Activated CD4-positive, CD25-positive, alpha-beta regulatory T cell treated with anti-CD3 and anti-CD28 coated beads, Interleukin-2, amount 50 U/mL, for 24 hours (primary cell): ENCODE measurements around the gene EXOC6B.
A peak's percentile ranks its signal among the peaks of the same experiment; 100 is the strongest.

Experiments
- ATAC-seq, 2 donors: fragments of 150-1000 bp; cut with Tn5 transposase; one replicate each; pipeline ENCODE4 v1.10.0; 2021; ENCODE audit warnings: mild to moderate bottlenecking in 1 of 2, moderate library complexity in 1 of 2

Gene EXOC6B

GRCh38 chr2:72155151-72155550 lies 670.7 kb downstream of the EXOC6B start:
- ATAC-seq: no peak

DNA sequence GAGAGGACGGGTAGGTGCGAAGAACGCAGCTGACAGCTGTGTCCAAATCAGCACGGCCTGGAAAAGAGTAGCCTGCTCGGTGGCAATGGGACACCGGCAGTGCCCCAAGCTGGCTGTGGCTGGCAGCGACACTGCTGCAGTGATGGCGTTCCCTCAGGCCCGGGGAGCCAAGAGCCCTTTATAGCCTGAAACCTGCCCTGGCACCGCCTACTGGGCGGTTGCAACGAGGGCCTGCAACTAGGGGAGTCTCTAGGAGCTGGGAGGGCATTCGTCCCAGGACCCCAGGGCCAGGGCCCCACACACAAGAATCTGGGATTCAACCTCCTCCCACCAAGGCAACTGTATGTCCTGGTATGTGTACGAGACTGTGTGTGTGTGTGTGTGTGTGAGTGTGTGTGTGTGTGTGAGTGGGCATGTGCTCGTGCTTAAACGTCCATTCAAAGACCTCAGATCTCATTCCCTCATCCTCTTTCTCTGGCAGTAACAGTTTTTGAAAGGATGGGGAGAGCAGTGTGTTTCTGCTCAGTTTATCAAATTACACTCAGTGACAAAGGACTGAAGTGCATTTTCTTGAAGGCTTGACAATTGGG lies 671.4 kb downstream of the EXOC6B start:
- no peak for ATAC-seq

DNA sequence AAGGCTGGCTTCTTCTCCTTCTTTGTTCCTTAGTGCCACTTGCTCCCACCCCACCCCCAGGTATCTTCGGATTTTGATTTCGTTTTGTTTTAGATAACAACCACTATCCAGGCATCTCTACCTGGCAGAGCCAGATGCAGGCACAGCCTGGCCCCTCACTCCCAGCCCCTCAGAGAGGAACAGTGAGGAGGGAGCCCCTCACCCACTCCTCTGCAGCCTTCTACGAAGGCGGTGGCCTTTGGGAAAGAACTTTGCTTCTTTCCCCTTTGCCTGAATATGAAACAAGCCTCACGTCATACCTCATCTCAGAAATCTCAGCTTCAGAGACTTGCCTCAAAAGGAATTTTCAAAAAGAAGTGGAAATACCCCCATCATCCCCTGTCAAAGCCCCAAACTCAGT lies 671.9 kb downstream of the EXOC6B start:
- ATAC-seq: no peak

- ATAC-seq: no peak
Observed at GRCh38 chr2:72153026-72153791, 672.6 kb downstream of the EXOC6B start.

DNA sequence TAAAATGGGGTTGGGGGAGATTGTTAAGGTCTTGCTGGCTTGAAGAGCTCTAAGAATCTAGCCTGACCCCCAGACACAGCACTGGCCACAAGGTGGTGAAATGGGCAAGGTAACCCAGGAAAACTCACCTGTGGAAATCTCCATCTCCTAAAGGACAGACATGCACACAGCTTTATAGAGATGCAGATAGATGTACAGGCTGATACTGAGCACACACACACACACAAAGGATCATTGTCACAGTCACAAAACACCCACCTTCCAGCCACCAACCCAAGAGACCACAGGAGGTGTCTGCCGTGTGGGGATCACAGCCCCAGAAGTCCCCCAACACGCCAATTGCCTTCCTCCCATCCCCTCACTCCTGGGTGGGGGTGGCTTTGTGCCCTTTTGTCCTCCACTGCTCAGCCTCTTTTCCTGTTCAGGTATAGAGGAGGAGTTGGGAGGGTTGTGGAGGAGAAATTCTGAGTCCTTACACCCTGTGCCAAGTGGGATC lies 674.9 kb downstream of the EXOC6B start:
- no peak for ATAC-seq

DNA sequence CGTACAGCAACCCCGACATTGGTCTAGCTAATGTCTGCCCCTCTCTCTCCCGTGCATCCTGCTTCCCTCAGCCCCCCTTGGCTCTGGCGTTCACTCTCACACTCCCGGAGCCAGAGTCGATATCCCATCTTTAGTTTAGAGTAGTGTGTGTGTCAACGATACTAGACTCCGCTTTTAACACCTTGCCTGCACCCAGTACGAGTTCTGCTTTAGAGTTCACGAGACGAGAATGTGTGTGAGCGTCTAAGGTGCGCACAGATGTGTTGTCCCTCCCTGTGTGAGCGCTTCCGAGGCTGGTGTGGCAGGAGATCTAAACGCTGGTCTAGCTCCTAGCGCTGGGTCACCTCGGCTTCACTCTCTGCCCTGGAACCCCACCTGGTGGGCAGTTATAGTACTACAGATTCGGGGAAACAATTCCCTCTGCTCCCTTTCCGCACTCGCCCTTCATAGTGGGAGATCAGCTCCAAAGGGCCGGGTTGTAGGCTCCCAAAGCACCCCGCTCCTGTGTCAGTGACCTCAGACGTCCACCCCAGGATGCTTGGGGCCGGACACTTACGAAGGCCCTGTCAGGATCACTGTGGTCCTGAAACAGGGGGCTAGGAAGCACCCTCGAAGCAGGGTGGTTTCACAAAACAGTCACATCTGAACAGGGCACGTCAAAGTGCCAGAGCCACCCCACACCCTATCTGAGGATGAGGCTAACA lies 675.5 kb downstream of the EXOC6B start:
- peak; percentile 64 to 71 for ATAC-seq

GRCh38 chr2:72149556-72150156 lies 676.2 kb downstream of the EXOC6B start:
- ATAC-seq: peak; percentile 18 to 42

GRCh38 chr2:72148837-72149555 lies 676.8 kb downstream of the EXOC6B start:
- ATAC-seq: no peak

DNA sequence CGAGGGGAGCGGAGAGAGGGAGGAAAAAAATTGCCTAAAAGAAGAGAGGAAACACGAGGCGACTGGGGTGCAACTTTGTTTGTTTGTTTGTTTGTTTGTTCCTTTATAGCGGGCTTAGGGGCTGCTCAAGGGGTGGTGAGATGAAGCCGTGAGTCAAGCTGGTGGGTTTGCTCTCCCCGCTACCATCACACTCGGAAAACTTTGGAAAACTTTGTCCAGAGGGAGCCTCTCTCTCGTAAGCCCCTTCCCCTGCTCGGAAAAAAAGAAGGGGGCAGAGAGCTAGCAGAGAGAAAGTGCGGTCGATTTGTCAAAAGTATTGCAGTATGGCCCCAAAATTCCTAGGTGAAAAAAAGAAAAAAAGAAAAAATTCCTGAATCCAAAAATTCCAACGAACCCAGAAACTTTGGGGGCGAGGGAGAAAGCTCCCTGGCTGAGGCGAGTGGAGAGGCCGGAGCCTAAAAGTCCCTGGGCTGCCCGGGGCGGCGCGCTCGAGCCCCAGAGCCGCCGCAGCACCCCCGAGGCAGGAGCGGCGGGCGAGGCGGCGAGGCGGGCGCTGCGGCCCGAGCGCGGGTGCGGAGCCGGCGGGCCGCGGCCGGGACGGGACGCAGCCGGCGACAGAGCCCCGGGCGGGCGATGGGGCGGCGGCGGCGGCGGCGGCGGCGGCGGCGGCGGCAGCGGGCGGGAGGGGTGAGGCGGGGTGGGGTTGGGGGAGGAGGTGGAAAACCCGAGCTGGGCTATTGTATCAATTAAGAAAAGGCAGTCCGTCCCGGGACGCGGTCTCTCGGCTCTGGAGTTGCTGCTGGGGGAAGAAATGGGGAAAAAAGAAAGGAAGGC lies 677.6 kb downstream of the EXOC6B start:
- no peak for ATAC-seq

GRCh38 chr2:72147303-72147971 lies 678.4 kb downstream of the EXOC6B start, which contains the start of gene CYP26B1:
CYP26B1 (minus strand) TSS chr2:72147862; CDS start chr2:72147834, 28 bp downstream.
- no peak for ATAC-seq

DNA sequence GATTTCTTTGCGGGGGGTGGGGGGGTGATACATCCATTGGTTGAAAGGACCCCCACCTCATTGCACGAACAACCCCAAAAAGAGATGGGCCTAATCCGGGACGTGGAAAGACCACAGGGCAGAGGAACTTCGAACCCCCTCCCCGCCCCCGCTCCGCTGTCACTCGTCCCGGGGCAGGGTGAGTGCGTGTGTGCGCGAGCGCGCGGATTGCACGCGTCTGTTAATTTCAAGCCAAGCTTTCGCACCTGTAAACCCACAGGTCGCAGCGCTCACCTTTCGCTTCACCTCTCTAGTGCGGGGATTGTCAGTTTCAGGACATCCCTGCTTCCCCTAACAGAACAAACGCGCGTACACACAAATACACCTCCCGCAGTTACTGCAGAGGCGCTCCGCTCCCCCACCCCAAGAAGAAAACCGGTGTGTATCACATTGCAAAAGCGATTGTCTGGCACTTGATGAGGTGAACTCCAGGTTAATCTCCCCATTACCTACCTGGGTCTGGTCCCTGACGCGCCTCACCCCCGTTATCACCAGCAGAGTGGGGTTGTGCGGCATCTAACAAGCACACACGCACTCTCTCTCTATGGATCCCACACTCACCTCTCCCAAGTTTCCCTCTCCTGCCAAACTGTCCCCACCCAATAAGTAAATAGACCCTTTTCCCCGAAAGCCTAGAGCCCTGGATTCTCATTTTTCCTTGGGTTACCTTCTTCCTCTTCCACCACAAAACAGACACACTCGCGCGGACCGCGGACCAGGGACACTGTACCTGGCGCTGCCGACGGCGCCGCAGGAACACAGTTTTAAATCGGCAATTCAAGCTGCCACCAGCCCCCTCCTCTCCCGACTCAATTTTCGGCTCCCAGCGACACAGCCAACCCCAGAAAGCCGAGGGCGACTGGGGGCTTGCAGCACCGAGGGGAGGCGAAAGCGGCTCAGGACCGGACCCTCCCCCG lies 679.2 kb downstream of the EXOC6B start:
- no peak for ATAC-seq

- ATAC-seq: no peak
Observed at GRCh38 chr2:72145658-72146329, 680.0 kb downstream of the EXOC6B start.

DNA sequence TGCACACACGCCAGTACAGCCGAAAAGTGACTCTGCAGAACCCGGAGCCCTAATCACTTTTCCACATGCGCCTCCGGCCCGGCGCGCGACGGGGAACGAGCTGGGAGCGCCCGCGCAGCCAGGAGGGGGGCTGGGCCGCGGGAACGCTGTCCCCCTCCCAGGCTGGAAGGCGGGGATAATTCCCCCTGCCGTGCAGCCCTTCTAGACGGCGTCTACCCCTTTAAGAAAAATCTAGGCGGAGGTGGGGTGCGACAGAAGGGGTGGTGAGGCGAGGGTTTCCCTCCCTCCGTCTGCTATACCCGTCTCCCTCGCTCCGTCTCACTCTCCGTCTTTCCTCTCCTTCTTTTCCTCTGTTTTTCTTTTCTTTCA lies 680.6 kb downstream of the EXOC6B start:
- no peak for ATAC-seq

DNA sequence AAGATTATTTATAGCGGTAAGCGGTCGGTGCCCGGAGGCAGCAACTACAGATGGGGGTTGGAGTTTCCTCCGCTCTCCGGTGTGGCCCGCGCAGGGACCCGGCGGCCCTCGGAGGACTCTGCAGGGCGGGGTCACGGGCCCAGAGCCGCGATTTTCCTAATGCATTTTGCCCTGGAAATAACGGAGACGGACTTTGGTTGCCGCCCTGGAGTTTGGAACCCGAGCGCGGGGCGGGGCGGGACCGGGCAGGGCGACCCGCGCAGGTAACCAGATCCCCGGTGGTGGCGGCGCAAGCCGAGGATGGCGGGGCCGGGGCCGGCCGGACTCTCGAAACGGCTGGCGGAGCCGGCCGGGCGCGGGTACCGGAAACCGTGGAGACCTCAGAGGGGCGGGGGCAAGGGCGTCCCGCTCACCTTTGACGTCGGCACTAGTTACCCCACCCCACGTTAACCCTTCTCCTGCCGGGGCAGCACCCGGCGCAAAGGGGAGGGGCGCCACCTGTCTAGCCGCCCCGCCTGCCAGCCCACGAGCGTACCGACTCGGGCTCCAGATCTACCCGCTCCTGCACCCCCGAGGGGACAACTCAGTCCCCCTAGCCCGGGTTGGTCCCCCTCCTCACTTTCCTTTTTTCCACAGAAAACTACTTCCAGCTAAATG lies 681.1 kb downstream of the EXOC6B start:
- no peak for ATAC-seq

DNA sequence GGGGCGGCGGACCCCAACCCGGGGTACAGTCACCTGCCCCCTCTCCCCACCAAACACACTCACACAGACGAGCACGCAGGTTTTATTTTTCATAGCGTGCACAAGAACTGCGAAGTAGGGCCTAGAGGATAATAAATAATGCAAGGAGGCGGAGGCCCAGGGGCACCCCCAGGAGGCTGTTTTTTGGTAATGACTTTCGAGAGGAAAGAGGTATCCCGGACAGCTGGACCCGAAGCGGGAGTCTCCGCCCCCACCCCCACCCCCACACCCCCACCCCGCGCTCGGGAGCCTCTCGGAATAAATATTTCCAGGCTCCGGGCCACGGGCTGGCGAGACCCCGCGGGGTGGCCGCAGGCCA lies 681.6 kb downstream of the EXOC6B start:
- ATAC-seq: no peak

- ATAC-seq: no peak
Observed at GRCh38 chr2:72143441-72144273, 682.2 kb downstream of the EXOC6B start.

GRCh38 chr2:72142570-72143440 lies 683.0 kb downstream of the EXOC6B start:
- no peak for ATAC-seq
